Activated CD8-positive, alpha-beta T cell treated with anti-CD3 and anti-CD28 coated beads for 36 hours (primary cell): Measurements from ENCODE around the gene RAB10. TPM values are rescaled to one million over a fixed set of nuclear protein-coding genes. Genes with fewer than 3 reads are reported as not detected.

Experiments
- ATAC-seq: fragments of 200-7000 bp; cut with Tn5 transposase; one replicate; pipeline ENCODE4 v1.10.0; 2021; ENCODE audit warnings: mild to moderate bottlenecking, moderate library complexity
- CTCF ChIA-PET: fragments of 350-600 bp; sonication (Branson Sonifier 250); formaldehyde crosslinking; loops from one replicate; lab custom pipeline; 2021; ENCODE audit warnings: antibody characterized with exemption; lab: Charles Lee
- POLR2A ChIA-PET: fragments of 350-600 bp; sonication (Branson Sonifier 250); formaldehyde crosslinking; loops from one replicate; lab custom pipeline; 2021; ENCODE audit warnings: antibody characterized with exemption; lab: Charles Lee
- DNase-seq: peaks from one replicate; pipeline ENCODE4 v3.0.0-alpha.2; 2020
- H3K27ac Mint-ChIP-seq: one replicate; pipeline ENCODE4 v1.8.0; 2021; ENCODE audit warnings: mild to moderate bottlenecking, mixed read lengths
- H3K27me3 Mint-ChIP-seq: one replicate; pipeline ENCODE4 v1.8.0; 2021; ENCODE audit warnings: mixed read lengths
- H3K36me3 Mint-ChIP-seq: one replicate; pipeline ENCODE4 v1.8.0; 2021; ENCODE audit warnings: low read depth, mixed read lengths
- H3K4me1 Mint-ChIP-seq: one replicate; pipeline ENCODE4 v1.8.0; 2021; ENCODE audit warnings: low read depth, mixed read lengths
- H3K4me3 Mint-ChIP-seq: one replicate; pipeline ENCODE4 v1.8.0; 2021; ENCODE audit warnings: mild to moderate bottlenecking, moderate library complexity, mixed read lengths
- H3K9me3 Mint-ChIP-seq: one replicate; pipeline ENCODE4 v1.8.0; 2021; ENCODE audit warnings: mixed read lengths
- intact Hi-C: fragments of 100-400 bp; cut with micrococcal nuclease; formaldehyde crosslinking; loops from one replicate; pipeline ENCODE4 v1.10.0; 2022
- total RNA-seq, 2 experiments: library from RNA; stranded (reverse); gene quantifications; one replicate each; pipeline ENCODE4 v1.2.3, GENCODE V29; 2021
- TF ChIP-seq, protein P1 (sequence below): fragments of 200-600 bp; IDR thresholded peaks from one replicate; pipeline ENCODE4 v1.8.0; 2022; ENCODE audit warnings: antibody characterized with exemption, mild to moderate bottlenecking

The RAB10 gene
- total RNA-seq, 2 experiments from 2014 or later: 89.5 to 102 TPM

- intact Hi-C loops: loop anchor here (10.0 kb wide), 1 partner anchor 292 kb away; no protein-coding TSS in a partner anchor
- ChIA-PET POLR2A (interaction anchor here (1.4 kb wide), 1 partner anchor 16 kb away, joined by 3 read pairs; no protein-coding TSS in a partner anchor), CTCF (interaction anchor here (2.5 kb wide), 1 partner anchor 294 kb away, joined by 6 read pairs; no protein-coding TSS in a partner anchor)
- Mint-ChIP-seq H3K36me3 (peaks cover 1% of the 10 kb centered on the region), H3K9me3 (no peaks in the 10 kb centered on the region), H3K27me3 (peaks cover 26% of the 10 kb centered on the region), H3K4me3 (peak within 1 kb of the TSS; percentile 71), H3K4me1 (peaks cover 11% of the 10 kb centered on the region), H3K27ac (no peak within 1 kb of the TSS)
- DNase-seq (no peak), ATAC-seq (peak; percentile 9)
- TF ChIP-seq, protein P1, sequence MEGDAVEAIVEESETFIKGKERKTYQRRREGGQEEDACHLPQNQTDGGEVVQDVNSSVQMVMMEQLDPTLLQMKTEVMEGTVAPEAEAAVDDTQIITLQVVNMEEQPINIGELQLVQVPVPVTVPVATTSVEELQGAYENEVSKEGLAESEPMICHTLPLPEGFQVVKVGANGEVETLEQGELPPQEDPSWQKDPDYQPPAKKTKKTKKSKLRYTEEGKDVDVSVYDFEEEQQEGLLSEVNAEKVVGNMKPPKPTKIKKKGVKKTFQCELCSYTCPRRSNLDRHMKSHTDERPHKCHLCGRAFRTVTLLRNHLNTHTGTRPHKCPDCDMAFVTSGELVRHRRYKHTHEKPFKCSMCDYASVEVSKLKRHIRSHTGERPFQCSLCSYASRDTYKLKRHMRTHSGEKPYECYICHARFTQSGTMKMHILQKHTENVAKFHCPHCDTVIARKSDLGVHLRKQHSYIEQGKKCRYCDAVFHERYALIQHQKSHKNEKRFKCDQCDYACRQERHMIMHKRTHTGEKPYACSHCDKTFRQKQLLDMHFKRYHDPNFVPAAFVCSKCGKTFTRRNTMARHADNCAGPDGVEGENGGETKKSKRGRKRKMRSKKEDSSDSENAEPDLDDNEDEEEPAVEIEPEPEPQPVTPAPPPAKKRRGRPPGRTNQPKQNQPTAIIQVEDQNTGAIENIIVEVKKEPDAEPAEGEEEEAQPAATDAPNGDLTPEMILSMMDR: no peak
Measured at GRCh38 chr2:26172871-26173775, 139.2 kb downstream of the RAB10 start, which contains the start of gene GAREM2. Gene GAREM2, plus strand, starts transcription at chr2:26173088. Its CDS starts 133 bp downstream, at chr2:26173221.

DNA sequence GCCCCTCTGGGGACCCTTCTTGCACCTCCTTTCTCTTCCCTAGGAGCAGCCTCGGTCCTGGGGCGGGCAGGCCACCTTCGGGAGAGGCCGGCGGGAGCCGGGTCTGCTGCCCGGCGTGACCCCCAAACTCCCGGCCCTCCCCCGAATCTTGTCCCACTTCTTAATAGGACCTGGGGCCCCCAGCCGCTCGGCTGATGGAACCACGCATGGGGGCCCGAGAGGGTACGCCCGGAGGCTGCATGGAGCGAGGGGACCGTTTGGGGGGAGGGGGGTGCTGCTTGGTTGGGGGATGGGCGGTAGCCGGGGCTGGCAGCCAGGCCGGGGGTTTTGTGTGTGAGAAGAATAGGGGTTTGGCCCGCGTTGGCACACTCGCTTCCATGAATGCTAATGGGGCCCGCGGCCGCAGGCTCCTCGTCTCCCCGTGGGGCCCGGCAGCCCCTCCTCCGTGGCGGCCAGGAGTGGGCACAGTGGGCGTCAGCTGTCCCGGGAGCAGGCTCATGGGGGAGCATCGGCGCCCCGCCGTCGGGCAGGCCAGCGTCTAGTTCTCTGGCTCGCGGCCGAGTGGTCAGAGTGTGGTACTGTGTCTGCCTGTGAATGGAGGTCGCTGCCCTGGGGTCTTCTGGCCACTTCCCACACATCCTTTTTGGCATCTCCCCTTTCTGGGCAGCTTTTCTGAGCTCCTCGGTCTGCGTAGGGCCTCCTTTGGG is 140.0 kb downstream of the RAB10 start:
- DNase-seq: no peak
- TF ChIP-seq, protein P1: no peak
- Mint-ChIP-seq H3K4me1 (peaks cover 11% of the 10 kb centered on the region), H3K27ac (no peak overlapping the region), H3K27me3 (peaks cover 26% of the 10 kb centered on the region), H3K4me3 (peak overlapping the region; percentile 52), H3K9me3 (no peaks in the 10 kb centered on the region), H3K36me3 (peaks cover 1% of the 10 kb centered on the region)
- no peak for ATAC-seq
- intact Hi-C loops: loop anchor here (10.0 kb wide), 1 partner anchor 291 kb away; no protein-coding TSS in a partner anchor
- POLR2A ChIA-PET: interaction anchor here (0.6 kb wide), 1 partner anchor 1854 kb away, joined by 3 read pairs; no protein-coding TSS in a partner anchor
- CTCF ChIA-PET: no interaction called here

- Mint-ChIP-seq H3K27me3 (peaks cover 29% of the 10 kb centered on the region), H3K27ac (no peak overlapping the region), H3K4me3 (peak overlapping the region; percentile 37), H3K36me3 (peaks cover 1% of the 10 kb centered on the region), H3K9me3 (no peaks in the 10 kb centered on the region), H3K4me1 (peaks cover 15% of the 10 kb centered on the region)
- CTCF ChIA-PET: interaction anchor here (2.1 kb wide), 1 partner anchor 9 kb away, joined by 12 read pairs; no protein-coding TSS in a partner anchor
- TF ChIP-seq, protein P1: no peak
- intact Hi-C loops: loop anchor here (10.0 kb wide), 1 partner anchor 290 kb away; no protein-coding TSS in a partner anchor
- peak; percentile 32 for ATAC-seq
- POLR2A ChIA-PET: interaction anchor here (0.6 to 2.1 kb wide), 5 partner anchors 10 to 1855 kb away, joined by 3 to 5 read pairs (median 3); no protein-coding TSS in a partner anchor
- DNase-seq: peak; percentile 35
Measured at GRCh38 chr2:26174691-26175465, 141.0 kb downstream of the RAB10 start.

GRCh38 chr2:26175466-26176278 is 141.8 kb downstream of the RAB10 start:
- Mint-ChIP-seq H3K4me3 (no peak overlapping the region), H3K4me1 (peaks cover 17% of the 10 kb centered on the region), H3K9me3 (no peaks in the 10 kb centered on the region), H3K27me3 (peaks cover 35% of the 10 kb centered on the region), H3K27ac (no peak overlapping the region), H3K36me3 (peaks cover 4% of the 10 kb centered on the region)
- intact Hi-C loops: loop anchor here (10.0 kb wide), 1 partner anchor 289 kb away; no protein-coding TSS in a partner anchor
- ATAC-seq (no peak), DNase-seq (no peak)
- POLR2A ChIA-PET: interaction anchor here (1.0 to 2.1 kb wide), 3 partner anchors 9 to 112 kb away, joined by 3 to 5 read pairs (median 4); no protein-coding TSS in a partner anchor
- CTCF ChIA-PET: interaction anchor here (0.9 to 2.1 kb wide), 3 partner anchors 9 to 156 kb away, joined by 3 to 12 read pairs (median 4); no protein-coding TSS in a partner anchor
- TF ChIP-seq, protein P1: no peak
